ENCODE results near the gene BANF2.

BANF2 gene

DNA sequence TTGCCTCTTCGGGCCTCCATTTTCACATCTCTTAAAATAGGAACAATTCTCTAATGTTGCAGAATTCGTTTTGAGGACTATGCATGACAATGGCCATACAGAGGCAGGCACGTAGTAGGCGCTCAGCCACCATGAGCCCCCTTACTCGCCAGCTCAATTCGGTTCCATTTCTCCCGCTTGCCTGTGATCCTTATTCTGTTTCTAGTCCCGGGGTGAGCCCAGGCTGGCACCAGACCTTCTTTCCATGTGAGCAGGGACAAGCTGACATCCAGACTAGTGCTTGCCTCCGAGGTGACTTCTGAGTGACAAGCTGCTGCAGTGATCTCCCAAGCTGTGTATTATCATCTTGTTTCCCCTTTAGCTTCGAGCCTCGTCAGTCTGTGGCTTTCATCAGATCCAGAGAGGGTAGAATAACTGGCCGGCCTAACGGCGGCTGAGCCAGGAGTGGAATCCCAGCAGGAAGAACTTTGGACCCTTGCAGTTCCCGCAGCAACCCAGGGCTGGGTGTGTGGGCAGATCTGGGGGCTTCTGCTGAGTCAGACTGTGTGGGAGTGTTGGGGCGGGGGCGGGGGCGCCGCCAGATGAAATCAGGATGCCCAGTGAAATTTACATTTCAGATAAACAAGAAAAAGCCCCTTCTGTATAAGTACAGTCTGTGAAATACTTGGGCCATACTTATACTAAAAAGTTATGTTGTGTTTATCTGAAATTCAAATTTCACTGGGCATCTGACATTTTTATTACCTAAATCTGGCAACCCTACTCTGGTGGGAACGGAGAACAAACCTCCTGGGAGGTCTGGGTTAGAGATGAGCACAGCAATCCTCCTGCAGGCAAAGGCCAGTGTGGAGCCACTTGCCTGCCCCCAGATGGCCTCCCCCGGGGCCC is 10.9 kb downstream of the BANF2 start:
- Histone ChIP-seq H3K27me3 (ENCODE audit: insufficient read depth, low read length, poor library complexity) (peaks cover 14% of the 10 kb centered on the region), H3K9ac (ENCODE audit: low read depth, low read length) (no peak overlapping the region), H3K4me3 (ENCODE audit: low read depth in 1 of 2, low read length in 2 of 2) (no peak overlapping the region), H3K27ac (ENCODE audit: low read length) (no peak overlapping the region), H4K20me1 (ENCODE audit: insufficient read depth, low read length) (no peaks in the 10 kb centered on the region), H3K4me1 (ENCODE audit: insufficient read depth, low read length) (no peaks in the 10 kb centered on the region), H3K36me3 (ENCODE audit: insufficient read depth, low read length) (no peaks in the 10 kb centered on the region), H3K9me3 (ENCODE audit: insufficient read depth, low read length, severe bottlenecking) (no peaks in the 10 kb centered on the region), H2AFZ (ENCODE audit: low read depth, low read length) (no peak overlapping the region), H3K79me2 (ENCODE audit: insufficient read depth, low read length) (no peaks in the 10 kb centered on the region), H3K4me2 (ENCODE audit: insufficient read depth, low read length) (no peak overlapping the region)
- no peak for TF ChIP-seq EZH2 (IDR thresholded peaks at IDR 0.05; ENCODE audit: borderline replicate concordance, low read depth, low read length, severe bottlenecking)
- TF ChIP-seq, protein P1, sequence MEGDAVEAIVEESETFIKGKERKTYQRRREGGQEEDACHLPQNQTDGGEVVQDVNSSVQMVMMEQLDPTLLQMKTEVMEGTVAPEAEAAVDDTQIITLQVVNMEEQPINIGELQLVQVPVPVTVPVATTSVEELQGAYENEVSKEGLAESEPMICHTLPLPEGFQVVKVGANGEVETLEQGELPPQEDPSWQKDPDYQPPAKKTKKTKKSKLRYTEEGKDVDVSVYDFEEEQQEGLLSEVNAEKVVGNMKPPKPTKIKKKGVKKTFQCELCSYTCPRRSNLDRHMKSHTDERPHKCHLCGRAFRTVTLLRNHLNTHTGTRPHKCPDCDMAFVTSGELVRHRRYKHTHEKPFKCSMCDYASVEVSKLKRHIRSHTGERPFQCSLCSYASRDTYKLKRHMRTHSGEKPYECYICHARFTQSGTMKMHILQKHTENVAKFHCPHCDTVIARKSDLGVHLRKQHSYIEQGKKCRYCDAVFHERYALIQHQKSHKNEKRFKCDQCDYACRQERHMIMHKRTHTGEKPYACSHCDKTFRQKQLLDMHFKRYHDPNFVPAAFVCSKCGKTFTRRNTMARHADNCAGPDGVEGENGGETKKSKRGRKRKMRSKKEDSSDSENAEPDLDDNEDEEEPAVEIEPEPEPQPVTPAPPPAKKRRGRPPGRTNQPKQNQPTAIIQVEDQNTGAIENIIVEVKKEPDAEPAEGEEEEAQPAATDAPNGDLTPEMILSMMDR (IDR thresholded peaks at IDR 0.05; ENCODE audit: borderline replicate concordance, extremely low read depth, low read length, poor library complexity, severe bottlenecking): no peak
- DNase-seq (no peak), ATAC-seq (ENCODE audit: insufficient read depth, low read depth) (no peak)

DNA sequence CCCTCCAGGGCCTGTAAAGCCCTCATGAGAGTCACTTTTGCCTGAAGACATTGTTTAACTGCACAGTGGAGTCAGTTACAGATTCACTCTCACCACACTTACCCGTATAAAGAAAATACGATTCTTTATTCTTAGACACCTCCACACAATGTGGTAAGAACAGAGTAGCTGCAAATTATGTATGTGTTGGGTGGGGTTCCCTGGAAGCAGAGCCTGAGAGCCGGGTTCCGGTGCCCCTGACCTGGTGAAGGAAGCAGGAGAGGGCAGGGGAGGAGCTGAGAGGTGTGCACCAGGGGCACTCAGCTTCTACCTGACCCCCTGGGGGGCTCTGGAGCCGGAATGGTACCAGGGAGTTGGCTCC is 11.5 kb downstream of the BANF2 start:
- peaks cover 18% of the 10 kb centered on the region for H3K27me3 ChIP-seq (ENCODE audit: insufficient read depth, low read length, poor library complexity)
- DNase-seq (no peak), ATAC-seq (ENCODE audit: insufficient read depth, low read depth) (no peak)
- H3K4me3 ChIP-seq (ENCODE audit: low read depth in 1 of 2, low read length in 2 of 2): no peak overlapping the region
- H3K9me3 ChIP-seq (ENCODE audit: insufficient read depth, low read length, severe bottlenecking): no peaks in the 10 kb centered on the region
- H3K9ac ChIP-seq (ENCODE audit: low read depth, low read length): no peak overlapping the region
- no peaks in the 10 kb centered on the region for H3K4me1 ChIP-seq (ENCODE audit: insufficient read depth, low read length)
- TF ChIP-seq EZH2 (IDR thresholded peaks at IDR 0.05; ENCODE audit: borderline replicate concordance, low read depth, low read length, severe bottlenecking): no peak
- TF ChIP-seq, protein P1 (IDR thresholded peaks at IDR 0.05; ENCODE audit: borderline replicate concordance, extremely low read depth, low read length, poor library complexity, severe bottlenecking): no peak
- H3K79me2 ChIP-seq (ENCODE audit: insufficient read depth, low read length): no peaks in the 10 kb centered on the region
- H3K36me3 ChIP-seq (ENCODE audit: insufficient read depth, low read length): no peaks in the 10 kb centered on the region
- no peak overlapping the region for H3K4me2 ChIP-seq (ENCODE audit: insufficient read depth, low read length)
- H4K20me1 ChIP-seq (ENCODE audit: insufficient read depth, low read length): no peaks in the 10 kb centered on the region
- H2AFZ ChIP-seq (ENCODE audit: low read depth, low read length): no peak overlapping the region
- no peak overlapping the region for H3K27ac ChIP-seq (ENCODE audit: low read length)

DNA sequence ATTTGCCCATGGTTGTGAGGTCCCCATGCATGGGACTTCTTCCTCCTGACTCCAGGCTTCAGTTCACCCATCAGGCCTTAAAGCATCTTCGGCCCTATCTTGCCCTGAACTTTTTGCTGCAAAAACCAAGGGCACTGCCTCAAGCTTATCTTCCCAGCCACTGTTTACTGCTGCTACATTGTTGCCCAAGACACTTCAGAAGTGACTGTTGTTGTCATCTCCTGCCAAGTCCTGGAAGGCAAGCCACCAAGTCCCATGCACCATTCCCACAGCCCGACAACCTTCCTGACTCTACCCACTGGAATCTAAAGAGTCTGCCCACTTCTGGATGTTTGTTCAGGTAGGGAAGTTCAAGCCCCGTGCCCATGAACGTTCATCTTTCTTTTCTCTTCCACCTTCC is 12.4 kb downstream of the BANF2 start:
- Histone ChIP-seq H3K4me3 (ENCODE audit: low read depth in 1 of 2, low read length in 2 of 2) (no peak overlapping the region), H3K9me3 (ENCODE audit: insufficient read depth, low read length, severe bottlenecking) (no peaks in the 10 kb centered on the region), H2AFZ (ENCODE audit: low read depth, low read length) (no peak overlapping the region), H3K4me1 (ENCODE audit: insufficient read depth, low read length) (no peaks in the 10 kb centered on the region), H3K36me3 (ENCODE audit: insufficient read depth, low read length) (no peaks in the 10 kb centered on the region), H4K20me1 (ENCODE audit: insufficient read depth, low read length) (no peaks in the 10 kb centered on the region), H3K27me3 (ENCODE audit: insufficient read depth, low read length, poor library complexity) (peaks cover 21% of the 10 kb centered on the region), H3K27ac (ENCODE audit: low read length) (no peak overlapping the region), H3K9ac (ENCODE audit: low read depth, low read length) (no peak overlapping the region), H3K4me2 (ENCODE audit: insufficient read depth, low read length) (no peak overlapping the region), H3K79me2 (ENCODE audit: insufficient read depth, low read length) (no peaks in the 10 kb centered on the region)
- TF ChIP-seq, protein P1 (IDR thresholded peaks at IDR 0.05; ENCODE audit: borderline replicate concordance, extremely low read depth, low read length, poor library complexity, severe bottlenecking): no peak
- TF ChIP-seq EZH2 (IDR thresholded peaks at IDR 0.05; ENCODE audit: borderline replicate concordance, low read depth, low read length, severe bottlenecking): no peak
- no peak for DNase-seq
- ATAC-seq (ENCODE audit: insufficient read depth, low read depth): no peak
